ENCODE measurements around the gene ETV1.

ETV1 gene

DNA sequence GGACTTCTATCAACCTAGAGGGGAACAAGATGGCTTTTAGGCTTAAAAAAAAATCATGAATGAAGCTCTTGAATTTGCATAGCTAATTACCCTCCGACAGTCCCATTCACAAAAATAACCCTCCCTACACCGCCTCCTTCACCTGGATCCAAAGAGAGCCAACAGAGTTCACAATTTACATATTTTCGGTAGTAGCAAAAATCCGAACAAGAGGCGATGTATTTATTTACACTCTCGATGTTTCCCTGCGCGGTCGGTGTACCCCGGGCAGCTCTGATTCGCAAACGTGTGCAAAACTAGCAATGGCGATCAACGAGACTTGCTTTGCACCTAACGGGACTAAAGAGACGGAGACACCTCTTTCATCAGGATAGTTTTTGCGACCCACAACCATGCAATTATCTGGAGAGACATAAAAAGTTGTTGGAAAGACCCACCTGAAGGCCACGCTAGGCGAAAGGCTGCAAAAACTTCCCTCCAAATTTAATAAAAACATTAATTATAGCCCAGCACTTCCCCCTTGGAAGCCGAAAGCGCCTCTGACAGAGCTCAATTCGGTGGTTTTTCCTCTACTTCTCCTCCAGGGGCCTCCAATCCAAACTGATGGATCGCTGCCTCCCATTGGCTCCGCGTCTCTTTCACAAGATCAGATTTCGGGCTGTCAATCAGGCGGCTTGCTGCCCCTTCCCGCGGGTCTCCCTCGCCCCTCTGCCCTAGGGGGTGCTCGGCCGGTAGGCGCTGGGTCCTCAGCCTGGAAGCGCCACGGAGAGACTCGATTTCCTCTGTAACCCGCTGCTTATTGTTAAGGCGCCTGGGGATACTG is at the start of gene ETV1:
Gene ETV1 (minus strand): TSS at position 541 of the 823 bp plus-strand sequence. CDS start 614 bp downstream, outside the sequence.
- DNase-seq: peak; percentile 93

DNA sequence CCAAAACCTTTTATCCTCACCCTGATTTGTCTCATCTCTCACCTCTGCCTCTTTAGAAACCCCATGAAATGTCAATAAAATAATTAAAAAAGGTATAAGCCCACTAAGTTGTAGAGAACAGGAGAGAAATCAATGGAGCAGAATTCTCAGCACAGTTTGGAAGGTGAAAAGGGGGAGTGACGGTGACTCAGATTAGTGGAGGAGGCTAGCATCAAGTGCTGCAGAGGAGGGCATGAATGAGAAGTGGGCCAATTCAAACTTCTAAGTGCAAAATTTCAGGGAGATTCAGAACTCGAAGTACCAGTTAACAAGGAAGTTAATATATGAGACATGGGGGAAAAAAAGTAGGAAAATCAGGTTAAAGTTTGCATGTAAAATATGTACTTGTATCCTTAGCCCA is 34.9 kb upstream of the ETV1 start:
- DNase-seq: no peak

DNA sequence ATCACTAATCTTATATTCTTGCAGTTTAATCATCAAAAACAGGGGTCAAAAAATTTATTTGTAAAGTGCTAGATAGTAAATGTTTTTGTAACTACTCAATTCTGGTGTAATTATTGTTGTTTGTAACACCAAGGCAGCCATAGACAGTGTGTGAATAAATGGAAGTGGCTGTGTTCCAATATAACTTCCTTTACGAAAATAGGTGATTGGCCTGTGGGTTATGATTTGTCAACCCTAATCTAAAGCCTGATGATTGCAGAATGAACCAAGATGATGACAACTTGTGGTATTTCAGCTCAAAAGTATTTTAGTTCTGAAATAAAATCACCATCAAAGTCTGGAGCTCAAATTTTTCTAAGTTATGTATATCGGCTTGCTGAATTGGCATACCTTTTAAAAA is 34.4 kb upstream of the ETV1 start:
- DNase-seq: no peak

DNA sequence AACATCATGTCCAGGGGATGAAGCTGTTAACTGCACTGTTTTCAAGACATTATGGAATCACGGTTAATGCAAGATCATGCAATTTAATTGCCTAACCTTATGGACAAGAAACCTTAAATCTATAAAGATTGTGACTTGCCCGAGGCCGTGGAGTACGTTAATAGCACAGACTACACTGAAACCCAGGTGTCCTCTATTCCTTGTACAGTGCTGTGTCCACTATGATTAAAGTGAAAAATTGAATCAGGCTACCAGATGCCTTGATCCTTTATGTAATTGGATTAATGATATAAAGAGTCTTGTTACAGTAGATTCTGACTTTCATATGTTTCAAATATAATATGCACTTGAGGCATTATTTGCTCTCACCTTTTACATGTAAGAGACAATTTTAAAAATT is 33.9 kb upstream of the ETV1 start:
- no peak for DNase-seq

DNA sequence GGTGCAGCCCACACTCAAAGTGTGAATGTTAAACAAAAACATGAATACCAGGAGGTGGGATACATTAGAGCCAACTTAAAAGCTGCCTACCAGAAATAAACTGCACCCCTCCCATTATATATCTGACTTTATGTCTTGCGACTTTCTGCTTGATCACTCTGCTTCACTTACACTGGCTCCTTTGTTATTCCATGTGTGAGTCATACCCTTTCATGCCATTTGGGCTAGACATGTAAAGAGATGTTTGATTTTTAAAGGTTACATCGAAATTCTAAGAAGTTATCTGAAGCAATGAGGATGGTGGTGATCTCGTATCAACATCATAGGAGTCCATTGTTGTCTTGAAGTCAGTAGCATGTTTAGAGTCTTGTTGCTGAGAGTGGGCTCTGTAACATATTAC is 31.6 kb upstream of the ETV1 start:
- no peak for DNase-seq

DNA sequence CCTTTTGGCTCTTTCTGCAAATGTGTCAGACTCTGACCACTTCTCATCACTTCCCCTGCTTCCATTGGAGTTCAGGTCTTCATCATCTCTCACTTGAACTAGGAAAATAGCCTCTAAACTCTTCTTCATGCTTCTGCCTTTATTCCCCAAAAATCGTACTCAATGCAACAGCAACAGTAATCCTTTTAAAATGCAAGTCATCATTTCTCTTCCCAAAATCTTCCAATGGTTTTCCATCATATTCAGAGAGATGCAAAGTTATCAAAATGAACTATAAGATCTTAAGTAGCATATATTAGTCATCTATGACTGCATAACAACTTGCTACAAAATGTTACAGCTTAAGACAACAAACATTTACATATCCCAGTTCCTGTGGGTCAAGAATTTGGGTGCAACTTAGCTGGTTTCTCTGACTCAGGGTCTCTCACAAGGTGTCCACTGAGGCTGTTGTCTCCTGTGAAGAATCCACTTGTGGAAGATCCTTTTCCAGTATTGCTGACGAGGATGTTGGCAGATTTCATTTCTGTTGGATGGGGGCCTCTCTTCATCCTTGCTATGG is 31.0 kb upstream of the ETV1 start:
- no peak for DNase-seq

DNA sequence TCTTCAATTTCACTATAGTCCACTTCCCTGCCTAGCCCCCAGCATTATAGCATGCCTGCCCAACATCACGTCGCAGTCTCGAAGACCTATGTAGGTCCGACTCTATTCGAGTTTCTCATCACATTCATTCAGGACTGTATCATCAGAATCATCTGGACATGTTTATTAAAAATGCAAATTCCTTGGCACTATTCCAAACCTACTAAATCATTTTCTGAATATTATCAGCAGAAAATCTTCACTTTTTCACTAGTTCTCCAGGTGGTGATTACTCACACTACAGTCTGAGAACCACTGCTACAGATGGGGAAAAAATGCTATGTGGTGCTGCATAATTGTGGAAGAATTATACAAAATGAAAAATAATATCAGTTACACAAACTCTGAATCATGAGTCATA is 29.3 kb upstream of the ETV1 start:
- no peak for DNase-seq

DNA sequence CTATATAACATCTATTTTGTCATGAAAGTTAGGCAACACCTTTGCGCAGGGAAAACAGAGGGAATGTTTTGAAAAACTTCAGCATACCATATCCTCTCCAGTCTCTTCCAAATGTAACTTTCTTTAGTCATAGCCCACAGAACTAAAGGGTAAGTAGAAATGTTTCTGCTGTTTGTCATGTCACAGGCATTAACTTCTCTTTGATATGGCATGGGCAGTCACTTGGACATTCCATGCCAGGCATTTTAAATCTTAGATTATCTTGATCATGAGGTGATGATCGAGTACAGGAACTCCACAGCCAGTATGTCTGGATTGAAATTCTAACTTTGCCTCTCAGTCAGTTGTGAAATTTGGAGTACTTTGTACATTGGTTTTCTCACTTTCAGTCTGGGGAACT is 27.5 kb upstream of the ETV1 start:
- no peak for DNase-seq

DNA sequence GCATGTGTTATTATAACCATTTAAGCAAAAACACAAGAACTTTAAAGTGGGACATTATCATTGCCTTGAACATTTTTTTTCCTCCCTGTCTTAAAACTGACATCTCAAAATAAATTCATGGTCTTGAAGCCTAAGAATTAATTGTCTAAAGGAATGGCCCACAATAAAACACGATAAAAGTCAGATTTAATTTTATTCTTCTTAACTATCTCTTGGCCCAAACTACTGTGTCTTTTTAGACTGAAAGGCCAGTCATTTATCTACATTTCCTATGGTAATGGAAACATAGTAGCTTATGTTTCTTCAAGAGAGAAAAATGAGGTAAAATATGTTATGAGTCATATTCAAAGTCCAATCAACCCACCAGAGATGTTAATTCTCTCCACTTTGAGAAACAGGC is 24.4 kb upstream of the ETV1 start:
- DNase-seq: no peak

DNA sequence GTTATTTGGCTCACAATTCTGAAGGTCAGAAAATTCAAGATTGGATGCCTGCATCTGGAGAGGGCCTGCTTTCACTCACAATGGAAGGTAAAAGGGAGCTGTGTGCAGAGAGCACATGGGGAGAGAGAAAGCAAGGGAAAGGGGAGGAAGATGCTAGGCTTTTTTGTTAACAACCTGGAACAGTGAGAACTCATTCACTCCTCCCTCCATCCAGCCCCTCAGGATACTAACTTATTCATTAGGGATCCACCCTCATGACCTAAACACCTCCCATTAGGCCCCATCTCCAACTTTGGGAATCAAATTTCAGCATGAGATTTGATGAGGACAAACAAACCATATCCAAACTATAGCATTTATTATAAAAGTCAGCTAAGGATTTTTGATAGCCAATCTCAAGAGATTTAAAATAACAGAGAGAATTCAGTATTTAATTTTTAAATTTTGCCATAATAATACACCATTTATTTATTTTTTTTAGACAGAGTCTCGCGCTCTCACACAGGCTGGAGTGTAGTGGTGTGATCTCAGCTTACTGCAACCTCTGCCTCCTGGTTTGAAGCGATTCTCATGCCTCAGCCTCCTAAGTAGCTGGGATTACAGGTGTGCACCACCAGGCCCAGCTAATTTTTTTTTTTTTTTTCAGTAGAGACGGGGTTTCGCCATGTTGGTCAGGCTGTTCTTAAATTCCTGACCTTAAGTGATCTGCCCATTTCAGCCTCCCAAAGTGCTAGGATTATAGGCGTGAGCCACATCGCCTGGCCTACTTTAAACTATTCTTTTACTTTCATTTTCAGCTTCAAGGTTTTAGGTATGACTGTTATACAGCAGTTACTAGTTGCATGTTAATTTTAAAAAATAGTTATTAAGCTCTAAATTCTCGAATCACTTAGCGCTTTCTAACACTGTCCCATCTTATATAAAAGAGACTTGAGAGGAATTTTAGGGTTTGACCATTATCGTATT is 20.3 kb upstream of the ETV1 start:
- DNase-seq: no peak

DNA sequence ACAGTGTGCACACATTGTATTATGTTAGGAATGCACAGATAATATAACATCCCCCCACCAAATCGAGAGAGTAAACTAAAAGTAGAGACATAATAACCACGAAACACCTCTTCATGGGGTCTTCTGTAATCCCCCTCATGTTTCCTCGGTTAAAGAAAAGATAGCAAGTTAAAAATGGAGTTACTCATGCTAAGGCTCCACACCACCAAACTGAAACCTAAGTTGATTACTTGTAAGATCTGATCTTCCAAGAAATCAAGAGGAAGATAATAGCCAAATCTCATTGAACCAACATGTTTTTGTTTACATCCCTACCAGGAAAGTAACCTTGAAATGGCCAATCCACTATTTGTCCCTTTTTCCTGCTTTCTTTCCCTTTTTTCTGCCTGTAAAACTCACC is 11.7 kb upstream of the ETV1 start:
- DNase-seq: no peak

DNA sequence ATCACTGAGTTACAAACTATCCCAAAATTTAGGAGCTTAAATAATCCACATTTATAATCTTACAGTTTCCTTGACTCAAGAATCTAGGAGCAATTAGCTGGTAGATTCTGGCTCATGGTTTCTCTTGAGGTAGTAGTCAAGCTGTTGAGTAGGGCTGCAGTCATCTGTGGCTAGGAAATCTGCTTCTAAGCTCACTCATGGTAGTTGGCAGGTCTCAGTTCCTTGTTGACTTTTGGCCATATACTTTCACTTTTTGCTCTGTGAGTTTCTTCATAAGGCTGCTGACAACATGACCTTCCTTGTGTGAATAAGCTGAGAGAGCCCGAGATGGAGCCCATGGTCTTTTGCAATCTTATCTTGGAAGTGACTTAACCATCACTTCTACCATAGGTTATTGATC is 10.8 kb upstream of the ETV1 start:
- no peak for DNase-seq

DNA sequence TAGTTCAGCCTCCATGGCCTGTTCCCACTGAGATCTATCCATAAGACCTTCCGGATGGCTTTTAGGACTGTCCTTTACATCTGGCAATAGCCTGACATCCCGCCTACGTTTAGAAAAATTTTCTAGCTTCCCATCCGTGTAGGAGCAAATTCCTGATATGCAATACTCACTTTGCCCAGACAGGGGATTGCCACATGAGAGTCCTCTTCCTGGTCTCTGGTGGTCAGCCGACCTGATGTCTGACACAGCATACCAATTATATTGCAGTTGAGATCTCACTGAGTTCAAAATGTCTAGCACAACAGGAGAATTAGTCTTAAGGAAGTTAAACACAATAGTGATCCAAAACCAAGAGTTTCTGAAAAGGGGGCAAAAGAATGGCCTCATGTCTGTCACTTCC is 9.4 kb upstream of the ETV1 start:
- no peak for DNase-seq

DNA sequence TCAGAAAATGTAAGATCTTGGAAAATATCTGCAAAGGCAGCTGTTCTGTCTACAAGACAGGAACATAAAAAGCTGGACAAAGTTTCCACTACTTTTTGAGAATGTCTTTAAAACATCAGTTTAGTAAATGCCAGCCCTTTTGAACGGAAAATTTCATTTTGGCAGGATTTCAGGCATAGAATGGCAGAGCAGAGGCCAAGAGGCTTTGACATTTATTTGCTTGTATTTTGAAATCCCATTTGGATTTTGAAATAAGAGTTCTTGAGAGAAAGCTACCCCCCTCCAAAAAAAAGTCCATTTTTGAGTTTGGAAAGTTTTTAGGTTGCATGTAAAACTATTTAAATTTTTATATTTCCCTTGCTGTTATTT is 3.1 kb upstream of the ETV1 start:
- no peak for DNase-seq

DNA sequence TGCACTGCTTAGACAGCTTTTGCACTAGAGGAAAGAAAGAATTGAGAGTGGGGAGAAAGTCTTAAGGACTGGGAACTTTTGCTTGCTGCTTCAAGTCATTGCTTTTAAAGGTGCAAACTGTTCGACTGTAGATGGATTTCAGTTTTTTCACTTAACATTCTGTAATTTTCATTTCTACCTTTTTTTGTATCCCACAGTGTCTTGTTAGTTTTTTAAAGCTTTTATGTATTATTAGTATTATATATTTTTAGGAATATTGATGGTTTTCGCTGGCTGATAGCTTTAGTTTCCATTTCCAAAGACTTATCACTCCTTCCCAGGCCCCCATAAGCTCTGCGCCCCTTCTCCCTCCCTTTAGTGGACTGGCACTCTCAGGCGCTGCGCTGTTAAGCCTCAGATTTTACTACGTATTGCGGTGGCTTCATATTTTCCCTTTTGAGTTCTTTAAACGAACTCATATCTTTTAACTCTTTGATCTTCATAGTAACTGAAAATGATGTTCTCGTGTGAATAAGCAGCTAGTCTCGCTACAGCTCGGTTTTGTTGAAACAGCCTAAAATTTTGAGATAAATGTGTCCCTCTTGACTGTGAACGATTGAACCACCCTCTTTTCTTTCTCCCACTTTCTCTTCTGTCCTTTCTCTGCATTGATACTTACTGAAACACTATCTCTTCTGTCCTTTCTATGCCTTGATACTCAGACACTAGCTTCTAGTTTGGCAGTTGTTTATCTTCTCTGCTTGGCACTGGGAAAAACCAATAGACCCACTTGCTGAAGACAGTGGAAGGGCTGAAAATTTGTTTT is 2.5 kb upstream of the ETV1 start:
- DNase-seq: no peak

DNA sequence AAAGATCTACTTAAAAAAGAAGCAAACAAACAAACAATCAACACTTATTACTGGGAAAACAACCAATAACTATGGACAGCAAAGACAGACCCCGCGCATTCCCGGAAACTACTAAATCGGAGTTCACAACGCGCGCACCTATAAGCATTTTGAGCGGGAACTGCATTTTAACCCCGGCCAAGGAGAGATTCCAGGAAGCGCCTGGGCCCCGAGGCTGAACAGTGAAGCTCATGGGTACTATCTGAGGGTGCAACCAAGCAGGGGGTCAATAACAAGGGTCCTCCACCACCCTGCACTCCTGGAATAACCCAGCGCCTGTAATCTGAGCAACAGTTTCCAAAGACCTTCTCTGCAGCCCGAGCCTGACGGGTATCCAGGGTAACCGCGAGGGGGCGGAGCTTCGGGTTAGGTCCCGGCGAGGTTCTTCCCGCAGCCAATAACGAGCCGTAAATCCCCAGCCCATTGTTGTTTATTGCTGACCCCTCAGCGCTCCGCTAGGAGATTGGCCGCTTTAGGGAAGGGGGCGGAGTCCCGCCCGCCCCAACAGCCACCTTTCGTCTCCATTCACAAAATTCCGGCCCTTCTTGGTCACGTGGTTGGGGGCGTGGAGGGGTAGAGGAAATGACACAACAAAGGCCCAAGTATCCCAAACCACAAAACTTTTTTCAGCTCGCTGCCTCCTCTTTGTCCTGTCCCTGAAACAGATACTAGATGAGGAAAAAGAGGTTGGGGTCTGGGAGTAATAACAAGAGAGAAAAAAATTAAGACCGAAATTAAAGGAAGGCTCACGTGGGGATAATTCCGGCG is 1.7 kb upstream of the ETV1 start:
- DNase-seq: peak; percentile 100

DNA sequence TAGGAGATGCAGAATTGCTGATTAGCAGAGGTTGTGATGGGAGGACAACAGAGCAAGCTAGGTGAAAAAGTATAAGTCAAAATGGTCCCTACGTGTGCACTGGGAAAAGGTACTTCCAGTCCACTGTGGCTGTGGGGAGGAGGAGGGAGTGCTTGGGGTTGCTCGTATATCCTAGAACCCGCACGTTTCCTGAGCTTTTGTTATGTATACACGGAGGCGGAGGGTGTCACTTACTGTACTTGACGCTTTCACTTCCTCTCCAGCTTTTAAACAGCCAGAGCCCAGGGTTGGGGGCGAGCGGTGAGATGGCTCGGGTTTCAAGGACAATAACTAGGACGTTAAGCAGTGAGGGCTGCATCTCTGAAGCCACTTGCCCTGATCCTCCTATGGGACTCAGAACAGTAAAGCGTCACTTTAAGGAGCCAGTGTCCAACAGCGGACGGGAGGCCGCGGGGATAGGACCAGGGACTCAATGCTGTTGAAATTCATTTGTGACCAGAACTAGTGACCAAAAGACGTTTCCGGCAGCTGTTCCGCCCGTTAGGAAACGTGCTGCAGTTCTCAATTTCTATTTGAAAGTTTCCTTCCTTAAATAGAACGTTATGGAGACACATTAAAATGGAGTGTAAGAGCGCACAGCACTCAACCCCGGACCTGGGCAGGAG is 985 bp upstream of the ETV1 start:
- DNase-seq: peak; percentile 87

DNA sequence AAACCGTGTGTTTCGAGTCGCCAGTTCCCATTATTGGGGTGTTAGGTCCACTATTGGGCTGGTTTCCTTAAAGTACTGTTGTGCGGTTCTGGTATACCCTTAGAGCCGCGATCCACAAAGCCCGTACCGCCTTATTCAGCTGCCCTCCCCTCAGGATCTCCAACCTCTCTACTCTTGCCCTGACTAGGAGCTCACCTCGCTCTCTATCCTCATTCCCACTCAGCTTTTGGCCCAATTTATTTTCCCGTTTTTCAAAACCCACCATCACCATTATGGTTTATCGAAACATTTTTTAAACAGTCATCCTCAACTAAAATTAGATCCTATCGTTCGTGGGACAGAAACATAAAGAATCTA is 461 bp upstream of the ETV1 start:
- DNase-seq: no peak

DNA sequence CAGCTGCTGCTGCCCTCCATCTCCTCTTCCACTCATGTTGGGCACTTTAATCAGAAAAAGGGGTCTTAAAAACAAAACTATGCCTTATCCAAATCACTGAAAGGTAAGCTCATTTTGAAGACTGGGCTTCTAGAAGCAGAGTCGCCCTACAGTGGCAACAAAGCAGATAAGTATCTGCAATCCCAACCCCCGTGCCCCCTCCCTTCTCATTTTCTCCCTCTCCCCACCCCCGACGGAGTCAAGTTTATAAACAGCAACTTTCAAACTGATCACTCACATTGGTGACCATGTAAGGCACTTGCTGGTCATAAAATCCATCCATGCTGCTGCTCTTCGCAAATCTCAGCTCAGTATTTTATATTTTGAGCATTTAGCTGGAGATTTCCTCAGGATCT is 738 bp downstream of the ETV1 start:
- peak; percentile 80 for DNase-seq

DNA sequence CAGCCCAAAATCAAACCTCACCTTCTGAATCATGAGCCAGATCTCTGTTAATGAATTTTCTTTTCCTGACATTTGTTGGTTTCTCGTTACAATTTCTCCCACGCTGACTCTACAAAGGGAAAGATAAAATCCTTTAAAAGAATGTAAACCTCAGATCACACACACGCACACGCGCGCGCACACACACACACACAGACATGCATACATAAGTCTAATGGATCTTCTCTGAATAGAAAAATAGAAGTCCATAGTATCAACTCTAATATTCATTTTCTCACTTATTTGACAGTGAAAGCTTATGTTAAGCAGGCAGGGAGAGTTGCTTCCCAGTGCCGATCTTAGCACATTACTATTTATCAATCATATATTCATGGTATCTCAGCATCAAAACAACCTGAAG is 1.4 kb downstream of the ETV1 start:
- no peak for DNase-seq

DNA sequence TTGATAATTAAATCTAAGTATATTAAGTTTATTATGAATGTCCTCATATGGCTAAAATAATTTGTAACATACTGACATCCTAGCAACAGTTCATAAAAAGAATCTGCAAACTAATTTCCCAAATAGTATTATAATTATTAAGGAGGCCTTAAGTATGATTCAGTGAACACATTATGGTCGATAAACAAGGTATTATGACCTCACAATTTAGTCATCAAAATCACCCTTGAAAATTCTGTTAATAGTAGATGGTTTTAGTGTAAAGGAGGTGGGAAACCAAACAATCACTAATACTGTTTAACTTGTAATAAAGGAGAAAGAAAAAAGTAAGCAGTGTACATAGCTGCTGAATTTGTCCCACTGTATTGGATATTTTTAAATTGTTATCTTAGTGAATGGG is 2.1 kb downstream of the ETV1 start:
- no peak for DNase-seq

DNA sequence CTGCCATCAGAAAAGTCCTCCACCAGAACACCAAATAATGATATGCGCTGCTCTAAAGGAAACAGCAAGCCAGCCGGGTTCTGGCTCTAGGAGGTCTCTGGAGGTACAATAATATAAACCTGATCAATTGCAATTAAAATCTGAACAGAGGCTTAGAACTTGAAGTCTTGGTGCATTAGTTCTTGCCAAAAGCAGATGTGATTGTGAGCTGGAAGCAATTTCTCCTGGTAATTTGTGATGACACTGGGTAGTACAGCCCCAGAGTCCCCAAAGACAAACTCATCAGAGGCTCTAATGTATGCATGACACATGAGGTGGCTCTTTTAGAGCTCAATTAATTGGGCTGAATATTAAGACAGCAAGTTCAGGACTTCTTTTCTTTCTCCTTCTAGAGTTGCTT is 3.3 kb downstream of the ETV1 start:
- DNase-seq: no peak

All from islet precursor cell (in vitro differentiated cells).